ENCODE results near the gene MCF2L2. TPM values are rescaled to one million over a fixed set of nuclear protein-coding genes. Genes with fewer than 3 reads are reported as not detected.

The MCF2L2 gene
- total RNA-seq, 4 donors from 2014 or later: 0.13 to 0.49 (median 0.22) TPM; not detected in 1

DNA sequence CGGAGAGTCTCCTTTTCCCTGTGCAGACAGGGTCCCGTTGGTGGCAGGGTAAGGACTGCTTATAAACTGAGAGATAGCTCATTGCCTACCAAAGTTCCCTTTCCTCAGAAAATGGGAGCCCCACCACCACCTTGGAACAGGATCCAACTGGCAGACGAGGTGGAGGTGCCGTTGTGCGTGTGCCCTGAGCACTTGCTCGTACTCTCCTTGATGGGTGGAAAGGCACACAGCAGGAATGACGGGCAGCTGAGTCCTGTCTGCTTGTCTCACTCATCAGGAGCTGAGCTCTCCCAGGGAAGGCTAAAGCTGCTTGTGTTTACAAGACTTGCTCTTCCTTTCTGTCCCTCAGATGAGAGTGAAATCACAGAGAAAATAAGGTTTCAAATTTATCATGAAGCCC lies 114.7 kb downstream of the MCF2L2 start:
- intact Hi-C loops (cut with DNase I): no loop called here
- H3K36me3 ChIP-seq: no peaks in the 10 kb centered on the region
- no peak overlapping the region for H3K4me3 ChIP-seq (replicated peaks in 1 of 3)
- no peaks in the 10 kb centered on the region for H3K4me1 ChIP-seq
- H3K9me3 ChIP-seq: no peaks in the 10 kb centered on the region
- DNase-seq: no peak
- WGBS, 2 donors: 60 to 64% methylated on average over 7 of the region's 7 CpGs
- TF ChIP-seq, protein P1, sequence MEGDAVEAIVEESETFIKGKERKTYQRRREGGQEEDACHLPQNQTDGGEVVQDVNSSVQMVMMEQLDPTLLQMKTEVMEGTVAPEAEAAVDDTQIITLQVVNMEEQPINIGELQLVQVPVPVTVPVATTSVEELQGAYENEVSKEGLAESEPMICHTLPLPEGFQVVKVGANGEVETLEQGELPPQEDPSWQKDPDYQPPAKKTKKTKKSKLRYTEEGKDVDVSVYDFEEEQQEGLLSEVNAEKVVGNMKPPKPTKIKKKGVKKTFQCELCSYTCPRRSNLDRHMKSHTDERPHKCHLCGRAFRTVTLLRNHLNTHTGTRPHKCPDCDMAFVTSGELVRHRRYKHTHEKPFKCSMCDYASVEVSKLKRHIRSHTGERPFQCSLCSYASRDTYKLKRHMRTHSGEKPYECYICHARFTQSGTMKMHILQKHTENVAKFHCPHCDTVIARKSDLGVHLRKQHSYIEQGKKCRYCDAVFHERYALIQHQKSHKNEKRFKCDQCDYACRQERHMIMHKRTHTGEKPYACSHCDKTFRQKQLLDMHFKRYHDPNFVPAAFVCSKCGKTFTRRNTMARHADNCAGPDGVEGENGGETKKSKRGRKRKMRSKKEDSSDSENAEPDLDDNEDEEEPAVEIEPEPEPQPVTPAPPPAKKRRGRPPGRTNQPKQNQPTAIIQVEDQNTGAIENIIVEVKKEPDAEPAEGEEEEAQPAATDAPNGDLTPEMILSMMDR (IDR thresholded peaks at IDR 0.05): no peak
- no peak for TF ChIP-seq POLR2A (IDR thresholded peaks at IDR 0.05)
- no peaks in the 10 kb centered on the region for H3K27me3 ChIP-seq
- no peak overlapping the region for H3K27ac ChIP-seq

- DNase-seq: no peak
- TF ChIP-seq POLR2A (IDR thresholded peaks at IDR 0.05): no peak
- TF ChIP-seq, protein P1 (IDR thresholded peaks at IDR 0.05): no peak
- Histone ChIP-seq H3K4me3 (replicated peaks in 1 of 3) (no peak overlapping the region), H3K27me3 (no peaks in the 10 kb centered on the region), H3K4me1 (no peaks in the 10 kb centered on the region), H3K36me3 (no peaks in the 10 kb centered on the region), H3K27ac (no peak overlapping the region), H3K9me3 (no peaks in the 10 kb centered on the region)
- intact Hi-C loops (cut with DNase I): no loop called here
- WGBS, 2 donors: 90% methylated on average over 4 of the region's 4 CpGs
Measured at GRCh38 chr3:183313351-183313750, 115.1 kb downstream of the MCF2L2 start.

GRCh38 chr3:183312433-183312832 lies 116.0 kb downstream of the MCF2L2 start:
- H3K9me3 ChIP-seq: no peaks in the 10 kb centered on the region
- H3K36me3 ChIP-seq: no peaks in the 10 kb centered on the region
- TF ChIP-seq, protein P1 (IDR thresholded peaks at IDR 0.05): no peak
- no peak for TF ChIP-seq POLR2A (IDR thresholded peaks at IDR 0.05)
- H3K4me1 ChIP-seq: no peaks in the 10 kb centered on the region
- intact Hi-C loops (cut with DNase I): no loop called here
- no peak overlapping the region for H3K27ac ChIP-seq
- 89 to 96% methylated on average over 2 of the region's 2 CpGs for WGBS, 2 donors
- no peak overlapping the region for H3K4me3 ChIP-seq (replicated peaks in 1 of 3)
- no peaks in the 10 kb centered on the region for H3K27me3 ChIP-seq
- DNase-seq: no peak

DNA sequence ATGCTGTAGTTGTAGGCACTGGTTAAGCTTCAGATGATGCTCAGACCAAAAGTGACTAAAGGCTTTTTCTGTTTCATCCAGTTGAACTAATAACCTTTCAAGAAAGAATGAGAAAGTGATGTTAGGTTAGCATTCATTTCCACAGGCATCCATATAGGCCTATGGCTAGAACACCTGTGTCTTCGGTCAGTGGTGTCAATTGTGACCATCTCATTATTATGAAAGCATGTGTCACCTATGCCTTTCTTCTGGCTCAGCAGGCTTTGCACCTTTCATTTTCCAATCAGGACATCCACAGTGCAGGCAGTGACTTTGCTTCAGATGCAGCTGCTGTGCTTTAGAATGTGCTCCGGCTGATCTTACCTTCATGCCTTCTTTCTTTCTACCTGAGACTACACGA lies 117.5 kb downstream of the MCF2L2 start:
- H3K4me3 ChIP-seq (replicated peaks in 1 of 3): no peak overlapping the region
- H3K36me3 ChIP-seq: no peaks in the 10 kb centered on the region
- no peaks in the 10 kb centered on the region for H3K4me1 ChIP-seq
- WGBS, 2 donors: 94 to 98% methylated on average over 3 of the region's 3 CpGs
- TF ChIP-seq, protein P1 (IDR thresholded peaks at IDR 0.05): no peak
- TF ChIP-seq POLR2A (IDR thresholded peaks at IDR 0.05): no peak
- H3K27me3 ChIP-seq: no peaks in the 10 kb centered on the region
- intact Hi-C loops (cut with DNase I): no loop called here
- no peak overlapping the region for H3K27ac ChIP-seq
- no peak for DNase-seq
- H3K9me3 ChIP-seq: no peaks in the 10 kb centered on the region

GRCh38 chr3:183309276-183309675 lies 119.1 kb downstream of the MCF2L2 start:
- no peak overlapping the region for H3K27ac ChIP-seq
- no peaks in the 10 kb centered on the region for H3K9me3 ChIP-seq
- WGBS, 2 donors: 65 to 82% methylated on average over 5 of the region's 5 CpGs
- H3K4me3 ChIP-seq (replicated peaks in 1 of 3): no peak overlapping the region
- no peaks in the 10 kb centered on the region for H3K4me1 ChIP-seq
- TF ChIP-seq POLR2A (IDR thresholded peaks at IDR 0.05): no peak
- TF ChIP-seq, protein P1 (IDR thresholded peaks at IDR 0.05): no peak
- H3K36me3 ChIP-seq: no peaks in the 10 kb centered on the region
- DNase-seq: no peak
- H3K27me3 ChIP-seq: no peaks in the 10 kb centered on the region
- intact Hi-C loops (cut with DNase I): no loop called here

Measured in thyroid gland (tissue), 4 donors.